GM19372 (cell line): ENCODE measurements around the gene DHRS4.
"Not testable (repeated sequence)": the region's sequence is repeated elsewhere in the genome, so short reads cannot be mapped to it uniquely, and the experiment has no call there.

Source experiments
- ATAC-seq: cut with Tn5 transposase; IDR thresholded peaks from one replicate; pipeline ENCODE4 v1.9.1; 2021; ENCODE audit warnings: mild to moderate bottlenecking, low read depth, moderate library complexity; ENCODE audit not compliant: unreplicated experiment

DHRS4 gene

GRCh38 chr14:23977208-23977607 is 23.6 kb downstream of the DHRS4 start:
- not testable (repeated sequence) for ATAC-seq

DNA sequence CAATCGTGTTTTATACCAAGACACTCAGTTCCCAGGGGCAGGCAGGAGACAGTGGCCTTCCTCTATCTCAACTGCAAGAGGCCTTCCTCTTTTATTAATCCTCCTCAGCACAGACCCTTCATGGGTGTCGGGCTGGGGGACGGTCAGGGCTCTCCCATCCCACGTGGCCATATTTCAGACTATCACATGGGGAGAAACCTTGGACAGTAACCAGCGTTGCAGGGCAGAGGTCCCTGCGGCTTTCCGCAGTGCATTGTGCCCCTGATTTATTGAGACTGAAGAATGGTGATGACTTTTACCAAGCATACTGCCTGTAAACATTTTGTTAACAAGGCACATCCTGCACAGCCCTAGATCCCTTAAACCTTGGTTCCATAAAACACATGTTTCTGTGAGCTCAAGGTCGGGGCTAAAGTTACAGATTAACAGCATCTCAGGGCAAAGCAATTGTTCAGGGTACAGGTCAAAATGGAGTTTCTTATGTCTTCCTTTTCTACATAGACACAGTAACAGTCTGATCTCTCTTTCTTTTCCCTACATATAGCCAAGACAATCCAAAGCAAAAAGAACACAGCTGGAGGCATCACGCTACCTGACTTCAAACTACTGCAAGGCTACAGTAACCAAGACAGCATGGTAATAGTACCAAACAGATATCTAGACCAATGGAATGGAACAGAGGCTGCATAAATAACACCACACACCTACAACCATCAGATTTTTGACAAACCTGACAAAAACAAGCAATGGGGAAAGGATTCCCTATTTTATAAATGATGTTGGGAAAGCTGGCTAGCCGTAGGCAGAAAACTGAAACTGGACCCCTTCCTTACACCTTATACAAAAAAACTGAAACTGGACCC is 28.6 kb downstream of the DHRS4 start:
- not testable (repeated sequence) for ATAC-seq

DNA sequence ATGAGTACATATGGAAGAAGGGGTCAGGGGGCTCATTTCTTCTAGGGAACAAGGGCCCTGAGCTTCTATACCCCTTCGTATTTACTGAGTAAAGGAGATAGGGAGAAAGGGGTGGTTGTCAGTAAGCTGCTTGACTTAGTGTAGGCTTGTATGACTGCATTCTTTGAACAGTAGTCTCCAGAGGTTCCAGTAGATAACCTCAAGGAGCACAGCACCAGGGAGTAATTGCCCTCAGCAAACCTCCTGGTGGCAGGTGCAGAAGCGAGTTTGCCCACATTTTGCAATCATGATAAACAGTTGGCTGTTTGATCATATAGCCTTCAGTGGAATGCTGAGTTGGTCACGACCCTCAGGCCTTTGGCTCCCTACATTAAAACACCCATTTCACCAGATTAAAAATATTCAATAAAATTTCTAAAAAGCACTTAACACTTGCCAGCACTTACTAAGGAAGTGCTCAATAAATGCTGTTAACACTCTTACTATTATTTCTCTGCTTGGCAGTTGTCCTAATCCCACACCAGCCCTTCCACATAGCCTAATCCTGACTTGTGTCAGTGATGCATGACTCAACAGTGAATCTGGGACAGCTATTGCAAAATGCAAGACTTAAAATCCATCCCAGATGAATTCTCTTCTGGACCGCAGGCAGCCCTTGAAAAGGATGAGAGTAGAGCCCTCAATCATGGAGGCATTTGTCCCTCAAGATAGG is 31.5 kb downstream of the DHRS4 start:
- ATAC-seq, result no peak

DNA sequence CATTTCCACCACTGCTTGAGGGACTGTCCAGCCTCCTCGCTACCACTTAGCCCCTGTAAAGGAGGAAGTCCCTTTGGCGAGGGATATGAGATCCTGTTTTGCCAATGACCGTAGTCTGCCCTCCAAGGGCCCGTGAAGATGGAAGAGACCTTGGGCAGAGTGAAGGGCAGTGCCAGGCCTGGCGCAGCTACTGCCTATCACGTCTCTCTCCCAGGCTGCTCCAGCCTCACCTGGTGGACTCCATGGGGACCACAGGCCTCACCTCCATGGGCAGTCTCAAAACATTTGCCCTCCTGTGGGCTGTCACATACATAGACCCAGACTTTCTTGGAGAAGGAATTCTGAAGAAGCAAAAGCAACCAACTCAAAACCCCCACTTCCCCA is 34.6 kb downstream of the DHRS4 start:
- peak; percentile 10 for ATAC-seq

- peak; percentile 81 for ATAC-seq
Measured at GRCh38 chr14:23988607-23989363, 35.2 kb downstream of the DHRS4 start, which contains the start of gene DHRS4L2. Gene DHRS4L2 (plus strand): TSS chr14:23988929. CDS start chr14:23988948, 19 bp downstream.

DNA sequence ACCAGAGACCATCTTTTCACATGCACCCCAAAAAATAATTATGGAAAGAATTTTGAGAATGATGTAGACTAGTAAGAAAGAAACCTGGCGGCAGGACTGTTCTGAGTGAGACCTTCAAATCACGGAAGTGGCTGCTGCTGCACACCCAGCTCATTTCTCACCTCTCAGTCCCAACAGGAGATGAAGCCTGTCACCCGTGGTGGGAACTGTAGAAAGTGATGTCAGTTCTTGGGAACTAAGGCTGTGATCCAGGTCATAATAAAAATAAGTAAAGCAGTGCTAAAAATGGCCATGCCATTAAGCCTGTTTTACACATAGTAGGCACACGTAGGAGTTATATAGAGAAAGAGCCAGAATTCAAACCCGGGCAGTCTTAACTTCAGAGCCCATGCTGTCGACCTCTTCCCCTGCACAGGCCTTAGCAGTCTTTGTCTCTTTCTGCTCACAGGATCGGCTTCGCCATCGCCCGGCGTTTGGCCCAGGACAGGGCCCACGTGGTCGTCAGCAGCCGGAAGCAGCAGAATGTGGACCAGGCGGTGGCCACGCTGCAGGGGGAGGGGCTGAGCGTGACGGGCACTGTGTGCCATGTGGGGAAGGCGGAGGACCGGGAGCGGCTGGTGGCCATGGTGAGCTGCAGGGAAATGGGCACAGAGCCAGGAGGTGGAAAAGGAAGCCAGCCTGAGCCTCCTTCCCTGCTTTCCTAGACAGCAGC is 36.3 kb downstream of the DHRS4 start:
- not testable (repeated sequence) for ATAC-seq

GRCh38 chr14:23990961-23991360 is 37.4 kb downstream of the DHRS4 start:
- ATAC-seq, result not testable (repeated sequence)

DNA sequence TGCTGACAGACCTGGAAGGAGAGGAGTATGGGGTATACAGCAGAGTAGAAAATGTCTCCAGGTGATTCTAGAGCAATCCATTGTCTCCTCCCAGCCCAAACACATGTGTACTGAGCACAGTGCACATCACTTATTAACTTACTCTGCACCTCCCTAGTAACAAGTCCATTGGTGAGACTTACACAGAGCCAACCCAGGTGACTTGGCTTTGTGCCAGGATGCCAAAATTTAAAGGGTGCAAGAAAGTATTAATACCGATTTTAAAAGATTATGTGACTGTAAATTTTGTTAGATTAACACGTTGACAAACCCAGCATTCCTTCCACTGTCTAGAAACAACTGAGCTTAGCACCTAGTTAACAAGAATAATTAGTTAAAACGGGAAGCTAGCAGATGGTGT is 39.5 kb downstream of the DHRS4 start:
- ATAC-seq, result not testable (repeated sequence)

DNA sequence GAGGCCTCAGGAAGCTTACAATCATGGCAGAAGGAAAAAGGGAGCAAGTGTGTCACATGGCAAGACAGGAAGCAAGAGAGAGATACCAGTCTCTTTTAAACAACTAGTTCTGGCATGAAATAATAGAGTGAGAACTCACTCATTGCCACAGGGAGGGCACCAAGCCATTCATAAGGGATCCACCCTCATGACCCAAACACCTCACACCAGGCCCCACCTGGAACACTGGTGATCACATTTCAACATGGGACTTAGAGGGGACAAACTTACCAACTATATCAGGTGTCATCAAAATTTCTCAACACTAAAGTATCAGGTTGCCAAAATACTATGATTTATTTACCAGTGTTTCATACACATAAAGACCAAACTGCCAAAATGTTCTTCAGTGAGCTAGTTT is 42.4 kb downstream of the DHRS4 start:
- ATAC-seq, result not testable (repeated sequence)

DNA sequence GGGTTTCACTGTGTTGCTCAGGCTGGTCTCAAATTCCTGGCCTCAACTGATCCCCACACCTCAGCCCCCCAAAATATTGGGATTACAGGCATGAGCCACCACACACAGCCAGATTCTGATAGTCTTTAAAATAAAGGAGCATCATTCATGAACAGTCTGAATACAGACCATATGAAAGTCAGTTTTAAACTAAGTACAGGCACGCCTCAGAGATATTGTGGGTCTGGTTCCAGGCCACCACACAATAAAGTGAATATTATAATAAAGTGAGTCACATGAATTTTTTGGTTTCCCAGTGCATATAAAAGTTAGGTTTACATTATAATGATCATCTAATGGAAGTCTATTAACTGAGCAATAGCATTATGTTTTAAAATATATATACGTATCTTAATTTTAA is 43.3 kb downstream of the DHRS4 start:
- not testable (repeated sequence) for ATAC-seq

DNA sequence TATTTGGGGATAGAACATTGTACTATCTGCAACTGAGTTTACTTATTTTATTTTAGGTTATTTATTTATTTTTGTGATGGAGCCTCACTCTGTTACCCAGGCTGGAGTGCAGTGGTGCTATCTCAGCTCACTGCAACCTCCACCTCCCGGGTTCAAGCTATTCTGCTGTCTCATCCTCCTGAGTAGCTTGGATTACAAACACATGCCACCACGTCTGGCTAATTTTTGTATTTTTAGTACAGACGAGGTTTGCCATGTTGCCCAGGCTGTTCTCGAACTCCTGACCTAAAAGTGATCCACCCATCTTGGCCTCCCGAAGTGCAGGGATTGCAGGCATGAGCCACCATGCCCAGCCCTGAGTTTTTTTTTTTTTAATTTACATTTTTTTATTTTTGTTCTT is 46.1 kb downstream of the DHRS4 start:
- not testable (repeated sequence) for ATAC-seq

DNA sequence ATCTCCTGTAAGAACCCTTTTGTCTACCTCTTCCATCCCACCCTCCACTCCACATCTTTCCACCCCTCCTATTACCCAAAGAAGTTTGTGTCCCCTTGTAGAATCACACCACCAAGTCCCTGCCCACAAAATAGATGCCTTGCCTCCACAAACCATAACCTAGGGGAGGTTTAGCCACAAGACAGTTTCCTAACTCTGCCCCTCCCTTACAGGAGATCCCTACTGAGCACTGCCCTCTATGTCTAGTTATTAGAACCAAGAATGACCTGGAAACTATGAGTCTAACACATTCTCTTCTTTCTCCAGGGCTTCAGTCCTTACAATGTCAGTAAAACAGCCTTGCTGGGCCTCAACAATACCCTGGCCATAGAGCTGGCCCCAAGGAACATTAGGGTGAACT is 47.5 kb downstream of the DHRS4 start:
- not testable (repeated sequence) for ATAC-seq

DNA sequence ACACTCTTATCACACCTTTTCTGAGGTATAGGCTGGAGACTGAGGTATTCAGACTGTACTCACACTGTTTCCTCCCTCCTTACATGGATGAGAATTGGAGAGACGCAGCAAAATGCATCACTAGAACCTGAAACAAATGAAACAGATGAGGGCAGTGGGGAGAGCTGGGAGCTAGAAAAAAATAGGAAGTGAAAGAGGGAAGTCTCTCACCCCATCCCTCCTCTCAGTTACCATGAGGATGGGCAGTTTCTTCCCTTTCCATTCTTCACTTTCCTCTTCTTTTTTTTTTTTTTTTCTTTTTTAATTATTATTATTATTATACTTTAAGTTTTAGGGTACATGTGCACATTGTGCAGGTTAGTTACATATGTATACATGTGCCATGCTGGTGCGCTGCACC is 48.1 kb downstream of the DHRS4 start:
- not testable (repeated sequence) for ATAC-seq

GRCh38 chr14:24006471-24006816 is 52.9 kb downstream of the DHRS4 start:
- ATAC-seq, result peak; percentile 28

GRCh38 chr14:24006817-24007652 is 53.5 kb downstream of the DHRS4 start:
- peak; percentile 76 for ATAC-seq

GRCh38 chr14:24011051-24011450 is 57.5 kb downstream of the DHRS4 start:
- no peak for ATAC-seq

- ATAC-seq, result not testable (repeated sequence)
Measured at GRCh38 chr14:24012726-24013273, 59.2 kb downstream of the DHRS4 start.

GRCh38 chr14:24013654-24014514 is 60.3 kb downstream of the DHRS4 start:
- no peak for ATAC-seq
